ENCODE data around the gene ANKS1B. TPM values are rescaled to one million over a fixed set of nuclear protein-coding genes. Genes with fewer than 3 reads are reported as not detected.

The ANKS1B gene
- total RNA-seq, 1 experiment from 2014 or later, result 4.1 TPM

DNA sequence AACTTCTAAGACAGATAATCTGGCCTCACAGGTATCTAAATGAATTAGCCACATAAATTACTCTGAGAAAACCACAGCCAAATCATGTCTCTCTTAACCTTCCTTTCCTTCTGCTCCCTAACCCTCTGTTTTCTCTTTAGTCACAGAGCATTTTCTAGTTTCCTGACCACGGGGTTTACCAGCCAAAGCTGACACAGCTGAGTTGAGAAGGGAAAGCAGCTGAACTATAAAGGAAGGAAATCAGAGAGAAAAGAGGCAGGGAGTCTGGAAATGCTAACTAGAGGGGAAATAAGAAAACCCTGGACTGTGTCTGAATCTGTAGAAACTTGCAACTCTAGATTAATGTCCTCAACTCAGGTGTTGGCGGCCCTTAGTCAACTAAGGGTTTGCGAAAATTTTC, 24.4 kb downstream of the ANKS1B start:
- DNase-seq (ENCODE audit: low read depth), result peak; percentile 47

DNA sequence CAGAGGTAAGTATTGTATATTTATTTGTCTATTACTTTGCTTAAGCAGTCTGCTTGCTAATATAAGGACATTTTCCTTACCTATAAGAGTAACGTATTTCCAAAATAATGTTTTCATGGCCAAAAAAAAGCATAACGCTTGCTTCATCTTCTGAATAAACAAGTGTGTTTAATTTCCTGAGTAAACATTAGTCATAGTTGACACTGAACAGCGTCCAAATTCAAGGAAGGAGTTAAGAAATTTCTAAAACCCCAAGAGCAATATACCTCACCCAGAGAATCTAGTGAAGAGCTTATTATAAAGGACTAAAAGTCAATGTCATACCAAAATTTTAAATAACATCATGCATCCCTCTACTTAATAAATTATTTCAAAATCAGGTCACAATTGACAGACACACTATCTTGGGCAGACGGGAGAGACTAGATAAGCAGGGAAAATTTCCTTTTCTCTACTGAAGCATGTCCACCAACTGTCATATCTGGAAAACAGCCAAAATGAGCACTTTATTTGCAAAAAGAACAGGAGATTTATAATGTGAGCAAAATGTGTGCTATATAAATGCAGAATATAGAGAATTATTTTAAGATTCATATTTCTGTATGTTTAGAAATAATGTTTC, 25.1 kb downstream of the ANKS1B start:
- DNase-seq (ENCODE audit: low read depth), result peak; percentile 57

DNA sequence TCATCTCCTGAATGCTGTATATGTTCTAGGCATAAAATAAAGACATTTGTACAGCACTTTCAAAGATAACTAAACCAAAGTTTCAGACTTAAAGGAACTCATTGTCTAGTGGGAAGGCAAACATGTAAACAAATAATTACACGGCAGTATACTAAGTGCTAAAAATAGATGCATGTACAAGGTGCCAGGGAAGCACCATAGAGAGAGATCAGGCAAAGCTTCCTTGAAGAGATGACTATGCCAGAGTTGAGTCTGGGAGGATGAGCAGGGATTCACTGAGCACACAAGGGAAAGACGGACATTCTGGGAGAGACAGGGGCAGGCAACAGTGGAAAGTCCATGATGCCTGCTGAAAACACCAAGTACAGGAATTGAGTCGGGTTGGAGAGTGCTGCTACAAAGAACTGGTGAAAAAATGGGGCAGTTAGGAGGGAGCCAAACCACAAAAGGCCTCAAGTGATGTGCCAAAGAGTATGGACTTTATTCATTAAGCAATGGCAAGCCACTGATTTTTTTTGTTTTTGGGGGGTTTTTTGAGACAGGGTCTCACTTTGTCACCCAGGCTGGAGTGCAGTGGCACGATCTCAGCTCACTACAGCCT, 26.8 kb downstream of the ANKS1B start:
- peak; percentile 6 for DNase-seq (ENCODE audit: low read depth)

DNA sequence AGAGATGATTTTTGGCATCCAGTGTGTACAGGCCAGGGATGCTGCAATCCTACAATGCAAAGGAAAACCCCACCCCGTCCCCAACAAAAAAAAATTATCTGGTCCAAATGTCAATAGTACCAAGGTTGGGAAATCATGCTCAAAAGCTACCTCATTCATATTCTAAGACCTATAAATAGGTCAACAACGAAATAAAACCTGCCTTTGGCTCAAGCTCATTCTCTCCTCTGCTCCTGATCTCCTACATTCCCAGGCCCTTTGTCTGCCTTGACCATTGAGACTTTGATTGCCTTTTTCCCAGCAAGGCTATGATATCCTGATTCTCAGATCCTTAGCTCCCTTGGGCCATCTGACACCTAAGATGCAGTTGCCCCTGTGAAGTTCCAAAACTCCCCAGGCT, 30.0 kb downstream of the ANKS1B start:
- DNase-seq (ENCODE audit: low read depth), result no peak

DNA sequence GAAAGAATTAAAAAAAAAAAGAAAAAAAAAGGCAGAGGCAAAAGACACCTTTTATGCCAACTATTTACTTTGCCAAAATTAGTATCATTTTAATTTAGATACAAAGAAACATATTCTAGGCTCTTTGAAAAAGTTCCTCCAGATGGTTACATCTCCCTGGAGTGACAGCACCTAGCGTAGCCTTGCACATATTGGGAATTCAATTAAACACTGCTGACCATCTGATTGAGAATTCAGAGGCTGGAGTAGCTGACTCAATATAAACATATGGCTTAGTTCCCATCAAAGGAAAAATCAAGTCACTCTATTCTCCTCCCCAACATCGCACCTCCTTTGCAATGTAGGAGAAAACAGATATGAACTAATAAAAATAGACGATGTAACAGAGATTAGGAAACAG, 36.4 kb downstream of the ANKS1B start:
- no peak for DNase-seq (ENCODE audit: low read depth)

DNA sequence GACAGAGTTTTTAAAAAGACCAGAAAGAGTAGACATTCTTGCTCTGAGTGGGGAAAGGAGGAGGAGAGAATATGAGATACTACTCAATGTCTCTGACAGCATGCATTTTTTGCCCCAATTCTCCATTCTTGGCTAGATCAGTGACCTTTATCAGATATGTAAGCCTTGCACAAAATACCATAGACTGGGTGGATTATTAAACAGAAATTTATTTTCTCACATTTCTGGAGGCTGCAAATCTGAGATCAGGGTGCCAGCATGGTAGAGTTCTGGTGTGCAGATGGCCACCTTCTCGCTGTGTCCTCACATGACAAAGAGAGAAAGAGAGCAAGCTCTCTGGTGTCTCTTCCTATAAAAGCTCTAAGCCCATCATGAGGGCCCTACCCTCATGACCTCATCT, 38.6 kb downstream of the ANKS1B start:
- no peak for DNase-seq (ENCODE audit: low read depth)

DNA sequence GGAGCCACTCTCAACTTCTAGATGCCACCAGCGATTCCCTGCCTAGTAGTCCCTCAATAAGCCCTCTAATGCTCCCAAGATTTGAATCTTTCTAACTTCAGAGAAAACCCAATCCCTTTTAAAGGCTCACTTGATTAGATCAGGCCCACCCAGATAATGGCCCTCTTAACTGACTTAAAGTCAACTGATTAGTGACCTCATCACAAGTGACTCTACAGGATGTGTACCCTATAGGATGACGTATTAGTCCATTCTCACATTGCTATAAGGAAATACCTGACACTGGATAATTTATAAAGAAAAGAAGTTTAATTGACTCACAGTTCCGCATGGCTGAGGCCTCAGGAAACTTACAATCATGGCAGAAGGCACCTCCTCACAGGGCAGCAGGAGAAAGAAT, 49.1 kb downstream of the ANKS1B start:
- no peak for DNase-seq (ENCODE audit: low read depth)

DNA sequence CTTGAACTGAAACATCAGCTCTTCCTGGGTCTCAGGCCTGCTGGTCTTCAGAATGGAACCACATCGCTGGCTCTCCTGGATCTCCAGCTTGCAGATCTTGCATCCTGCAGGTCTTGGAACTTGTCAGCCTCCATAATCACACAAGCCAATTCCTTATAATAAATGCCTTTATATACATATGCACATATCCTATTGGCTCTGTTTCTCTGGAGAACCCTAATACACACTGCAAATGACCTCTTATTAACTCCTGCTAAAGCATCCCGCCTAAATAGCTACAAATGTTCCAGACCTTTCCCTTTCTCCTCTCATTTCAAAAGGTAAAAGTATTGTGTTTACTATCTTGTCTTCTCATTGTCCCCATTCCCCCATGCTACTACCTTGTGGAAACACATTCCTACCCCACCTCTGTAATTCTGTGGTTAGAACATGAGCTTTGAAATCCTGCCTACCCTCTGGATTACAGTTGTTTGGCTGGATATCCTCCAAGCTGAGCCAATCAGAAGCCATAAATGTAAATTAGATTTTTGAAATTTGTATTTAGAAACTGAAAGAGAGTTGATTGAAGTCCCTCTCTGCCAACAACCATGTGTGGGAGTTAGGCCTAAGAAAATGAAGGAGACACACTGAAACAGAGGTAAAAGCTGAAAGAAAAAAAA, 58.1 kb downstream of the ANKS1B start:
- DNase-seq (ENCODE audit: low read depth), result no peak

DNA sequence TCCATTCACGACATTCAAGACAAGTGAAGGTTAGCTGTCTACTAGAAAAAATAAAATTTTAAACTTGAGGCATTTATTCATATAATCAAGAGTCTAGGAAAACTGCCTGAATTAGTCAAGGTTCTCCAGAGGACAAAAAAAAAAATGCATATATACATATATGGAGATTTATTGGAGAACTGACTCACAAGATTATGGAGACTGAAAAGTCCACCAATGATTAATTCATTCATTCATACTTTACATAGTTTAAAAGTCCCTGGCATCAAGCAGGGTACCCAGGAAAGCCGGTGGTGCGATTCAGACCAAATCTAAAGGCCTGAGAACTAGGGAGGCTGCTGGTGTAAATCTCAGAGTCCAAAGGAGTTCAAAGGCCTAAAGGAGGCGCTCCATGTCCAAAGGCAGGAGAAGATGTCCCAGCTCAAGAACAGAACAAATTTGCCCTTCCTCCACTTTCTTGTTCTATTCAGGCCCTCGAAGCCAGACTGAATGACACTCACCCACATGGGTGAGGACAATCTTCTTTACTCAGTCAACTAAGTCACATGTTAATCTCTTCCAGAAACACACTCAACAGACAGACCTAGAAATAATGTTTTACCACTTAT, 64.3 kb downstream of the ANKS1B start:
- no peak for DNase-seq (ENCODE audit: low read depth)

DNA sequence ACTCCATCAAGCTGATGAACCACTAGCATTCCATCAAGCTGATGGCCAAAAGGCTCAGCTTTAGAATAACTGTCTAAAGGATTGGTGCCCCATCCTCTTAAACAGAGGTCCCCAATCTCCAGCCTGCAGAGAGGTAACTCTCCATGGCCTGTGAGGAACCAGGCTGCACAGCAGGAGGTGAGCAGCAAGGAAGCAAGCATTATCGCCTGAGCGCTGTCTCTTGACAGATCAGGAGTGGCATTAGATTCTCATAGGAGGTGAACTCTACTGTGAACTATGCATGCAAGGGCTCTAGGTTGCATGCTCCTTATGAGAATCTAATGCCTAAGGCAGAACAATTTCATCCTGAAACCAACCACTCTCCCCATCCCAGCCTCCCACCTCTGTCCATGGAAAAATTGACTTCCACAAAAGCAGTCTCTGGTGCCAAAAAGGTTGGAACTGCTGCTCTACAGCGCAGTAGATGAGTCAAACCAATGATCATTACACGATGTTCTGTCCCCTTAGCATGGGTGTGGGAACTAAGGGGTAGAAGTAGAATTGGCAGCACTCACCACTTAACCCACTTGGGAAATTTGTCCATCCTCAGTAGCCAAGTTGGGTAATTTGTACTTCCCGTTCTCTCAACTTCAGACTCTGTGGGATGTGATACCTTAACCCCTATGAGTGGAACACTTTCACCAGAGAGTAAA, 66.9 kb downstream of the ANKS1B start:
- no peak for DNase-seq (ENCODE audit: low read depth)

DNA sequence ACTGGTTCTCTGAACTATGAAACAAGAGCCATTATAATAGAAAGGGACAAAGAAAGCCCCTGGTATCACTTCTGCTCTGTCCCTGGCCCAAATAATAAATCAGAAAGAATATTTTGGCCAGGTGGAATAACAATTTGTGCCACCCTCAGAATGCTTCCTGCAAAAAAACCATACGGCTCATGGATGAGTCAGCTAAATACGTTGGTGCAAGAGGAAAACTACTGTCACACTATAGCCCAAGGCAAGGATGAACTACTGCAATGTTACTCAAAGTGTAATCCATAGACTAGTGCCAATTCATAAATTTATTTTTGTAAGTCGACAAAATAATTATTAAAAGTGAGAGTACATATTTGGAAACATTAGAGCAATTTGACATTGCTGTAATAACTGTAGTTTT, 68.2 kb downstream of the ANKS1B start:
- DNase-seq (ENCODE audit: low read depth), result peak; percentile 61

DNA sequence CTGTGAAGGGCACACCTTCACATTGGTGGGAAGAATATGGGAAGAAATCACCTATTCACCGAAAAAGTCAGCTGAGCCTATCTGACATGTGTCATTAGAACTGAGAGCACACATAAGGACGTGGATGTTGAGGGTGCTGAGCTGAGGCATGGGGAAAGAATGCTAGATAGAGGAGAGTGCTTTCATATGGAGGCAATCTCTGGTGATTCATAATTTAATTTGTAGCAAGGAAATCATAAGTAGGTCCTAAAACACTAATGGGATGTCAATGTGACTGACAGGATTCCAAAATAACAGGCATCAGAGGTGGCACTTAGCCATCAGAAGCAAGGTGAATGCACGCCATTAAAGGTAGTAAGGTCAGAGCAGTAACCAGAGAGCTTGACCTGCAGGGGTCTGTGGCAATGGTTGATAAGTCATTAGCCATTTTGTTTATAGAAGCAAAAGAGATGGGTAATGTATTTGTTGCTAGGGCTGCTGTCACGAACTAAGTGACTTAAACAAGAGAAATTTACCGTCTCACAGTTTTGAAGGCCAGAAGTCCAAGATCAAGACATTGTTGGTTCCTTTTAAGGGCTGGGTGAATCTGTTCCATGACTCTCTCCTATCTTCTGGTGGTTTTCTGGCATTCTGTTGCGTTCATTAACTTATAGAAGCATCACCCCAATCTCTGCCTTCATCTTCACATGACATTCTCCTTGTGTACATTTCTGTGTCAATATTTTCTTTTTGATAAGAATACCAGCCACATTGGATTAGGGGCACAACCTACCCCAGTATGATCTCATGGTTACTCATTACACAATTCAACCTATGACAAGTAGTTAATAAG, 69.3 kb downstream of the ANKS1B start:
- peak; percentile 92 for DNase-seq (ENCODE audit: low read depth)

DNA sequence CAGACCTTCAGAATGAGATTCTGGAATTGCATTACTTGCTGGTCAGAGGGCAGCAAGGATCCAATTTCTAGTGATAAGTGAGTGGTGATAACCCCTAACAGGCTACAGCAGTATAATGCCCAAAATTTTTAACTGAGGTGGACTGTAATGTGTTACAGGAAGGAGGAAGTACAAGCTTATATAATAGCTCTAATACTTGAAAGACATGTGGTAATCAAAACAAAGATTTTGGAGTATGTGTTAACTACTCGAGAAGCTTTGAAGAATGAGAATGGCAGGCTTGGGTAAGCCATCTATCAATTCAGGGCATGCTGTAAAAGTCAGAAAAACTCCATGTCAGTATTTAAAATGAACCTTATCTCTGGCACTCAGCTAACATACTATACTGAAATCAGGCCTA, 70.5 kb downstream of the ANKS1B start:
- DNase-seq (ENCODE audit: low read depth), result no peak

DNA sequence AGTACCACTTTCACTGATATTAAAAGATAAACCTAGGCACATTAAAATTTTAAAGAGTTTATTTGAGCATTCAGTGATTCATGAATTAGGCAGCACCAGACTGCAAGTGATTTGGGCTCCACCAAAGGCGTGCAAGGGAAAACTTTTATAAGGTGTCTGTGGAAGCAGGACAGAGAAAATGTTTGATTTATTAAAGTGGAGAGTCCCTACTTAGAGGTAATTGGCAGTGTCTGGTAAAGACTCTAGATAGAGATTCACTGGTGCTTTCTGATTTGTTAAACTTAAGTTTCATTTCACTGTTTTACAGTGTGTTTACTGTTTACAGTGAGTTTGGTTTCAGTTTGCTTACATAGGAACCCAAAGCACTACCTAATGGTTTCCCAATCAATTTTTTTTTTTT, 72.8 kb downstream of the ANKS1B start:
- peak; percentile 66 for DNase-seq (ENCODE audit: low read depth)

DNA sequence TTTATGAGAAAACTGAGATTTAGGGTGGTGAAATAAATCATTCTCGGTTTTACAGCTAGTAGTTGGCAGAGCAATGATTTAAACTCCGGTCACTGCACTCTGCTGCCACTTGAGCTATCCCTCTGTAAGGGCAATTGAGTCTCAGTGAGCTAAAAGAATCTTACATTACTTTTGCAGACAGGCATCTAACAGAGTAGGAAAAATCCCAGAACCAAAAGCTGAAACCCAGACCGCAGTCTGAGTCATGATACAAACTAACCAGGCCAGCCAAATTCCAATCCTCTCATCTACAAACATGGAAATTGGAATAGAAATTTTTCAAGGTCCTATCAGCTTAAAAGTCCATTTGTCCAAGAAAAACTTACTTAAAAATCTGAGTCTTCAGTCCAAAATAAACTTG, 73.7 kb downstream of the ANKS1B start:
- DNase-seq (ENCODE audit: low read depth), result peak; percentile 96

DNA sequence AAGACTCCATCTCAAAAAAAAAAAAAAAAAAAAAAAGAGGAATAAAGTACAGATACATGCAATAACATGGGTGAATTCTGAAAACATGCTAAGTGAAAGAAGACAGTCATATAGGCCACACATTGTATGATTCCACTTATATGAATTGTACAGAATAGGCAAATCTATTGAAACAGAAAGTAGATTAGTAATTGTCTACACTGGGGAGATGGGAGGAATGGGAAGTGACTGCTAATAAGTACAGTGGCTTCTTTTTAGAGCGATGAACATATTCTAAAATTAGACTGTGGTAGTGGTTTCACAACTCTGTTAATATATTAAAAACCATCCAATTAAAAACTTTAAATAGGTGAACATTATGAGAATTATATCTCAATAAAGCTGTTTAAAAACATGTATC, 74.4 kb downstream of the ANKS1B start:
- no peak for DNase-seq (ENCODE audit: low read depth)

DNA sequence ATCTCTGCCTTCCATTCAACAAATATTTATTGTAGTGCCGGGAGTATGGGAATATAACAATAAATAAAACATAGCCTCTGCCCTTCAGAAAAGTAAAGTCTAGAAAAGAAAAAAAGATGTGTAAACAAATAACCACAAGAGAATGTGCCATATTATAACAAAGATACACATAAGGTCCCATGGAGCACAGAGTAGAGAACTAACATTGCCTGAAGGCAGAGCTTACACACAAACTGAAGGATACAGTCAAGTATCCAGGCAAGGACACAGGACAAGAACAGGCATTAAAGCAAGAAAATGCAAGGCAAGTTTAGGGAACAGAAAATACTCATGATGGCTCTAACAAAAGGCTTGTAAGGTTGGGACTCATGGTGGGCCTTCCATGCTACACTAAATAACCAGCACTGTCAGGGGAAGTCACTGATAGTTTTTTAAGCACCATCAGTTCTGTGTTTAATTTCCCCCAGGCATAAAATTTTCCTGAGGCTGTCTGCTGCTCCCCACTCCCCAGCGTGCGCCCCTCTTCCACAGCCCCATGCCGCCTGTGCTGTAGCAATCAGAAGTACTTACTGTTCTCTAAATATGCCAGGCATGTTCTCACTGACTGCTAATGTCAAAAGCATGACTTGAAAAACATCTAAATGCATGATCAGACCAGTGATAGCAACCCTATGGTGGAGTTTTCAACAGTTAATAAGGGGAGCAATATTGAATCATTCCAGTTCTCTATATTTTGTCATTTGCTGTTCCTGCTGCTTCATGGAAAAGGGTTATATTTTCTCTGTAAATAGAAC, 77.8 kb downstream of the ANKS1B start:
- DNase-seq (ENCODE audit: low read depth), result peak; percentile 58

DNA sequence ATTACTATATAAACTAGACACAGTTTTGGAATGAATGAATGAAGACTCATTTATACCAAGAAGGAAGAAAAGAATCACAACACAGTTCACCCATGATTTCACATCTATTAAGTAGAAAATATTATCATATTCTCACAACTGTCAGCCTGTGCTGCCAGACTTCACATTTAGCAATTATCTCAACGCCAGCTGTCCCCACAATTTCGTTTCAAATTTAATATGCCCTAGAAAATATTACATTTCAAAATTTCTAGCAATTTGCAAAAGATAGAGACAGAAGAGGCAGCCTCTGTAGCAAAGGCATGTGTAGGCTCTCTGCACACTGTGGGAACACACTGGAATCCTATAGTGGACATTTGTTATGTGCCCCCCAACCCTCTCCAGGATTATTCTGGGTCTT, 83.6 kb downstream of the ANKS1B start:
- DNase-seq (ENCODE audit: low read depth), result no peak

DNA sequence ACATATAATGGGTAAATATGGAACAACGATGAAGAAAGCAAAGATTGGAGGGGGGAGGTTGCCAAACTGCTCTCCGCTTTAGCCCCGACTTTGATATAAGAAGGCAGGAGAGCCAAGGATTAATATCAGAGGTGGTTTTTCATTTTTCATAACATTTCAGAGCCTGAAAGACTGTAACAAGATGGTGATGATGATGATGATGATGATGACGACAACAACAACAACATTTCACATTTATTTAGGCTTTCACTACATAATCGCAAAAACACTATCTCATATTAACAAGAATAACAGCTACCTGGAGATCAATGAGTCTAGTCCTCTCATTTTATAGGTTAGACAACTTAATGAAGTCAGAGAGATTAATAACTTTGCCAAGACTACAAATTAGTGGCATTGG, 86.1 kb downstream of the ANKS1B start:
- DNase-seq (ENCODE audit: low read depth), result no peak

DNA sequence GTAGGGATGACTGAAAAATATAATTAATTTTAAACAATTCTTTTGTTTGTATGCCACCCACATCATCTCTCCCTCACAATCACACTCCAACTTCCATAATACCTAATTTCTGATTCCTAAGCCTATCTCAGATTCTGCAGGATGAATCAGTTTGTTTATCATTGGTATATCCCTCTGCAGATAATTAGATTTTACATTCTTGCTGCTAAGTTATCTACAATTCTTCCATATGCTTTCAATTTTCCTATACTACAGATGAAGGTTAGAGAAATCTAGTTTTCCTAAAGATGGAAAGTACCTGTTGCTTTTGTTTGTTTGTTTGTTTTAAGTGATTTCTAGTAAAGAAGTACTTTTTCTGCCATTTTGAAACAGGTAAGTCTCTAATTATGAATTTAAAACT, 105.3 kb downstream of the ANKS1B start:
- no peak for DNase-seq (ENCODE audit: low read depth)

DNA sequence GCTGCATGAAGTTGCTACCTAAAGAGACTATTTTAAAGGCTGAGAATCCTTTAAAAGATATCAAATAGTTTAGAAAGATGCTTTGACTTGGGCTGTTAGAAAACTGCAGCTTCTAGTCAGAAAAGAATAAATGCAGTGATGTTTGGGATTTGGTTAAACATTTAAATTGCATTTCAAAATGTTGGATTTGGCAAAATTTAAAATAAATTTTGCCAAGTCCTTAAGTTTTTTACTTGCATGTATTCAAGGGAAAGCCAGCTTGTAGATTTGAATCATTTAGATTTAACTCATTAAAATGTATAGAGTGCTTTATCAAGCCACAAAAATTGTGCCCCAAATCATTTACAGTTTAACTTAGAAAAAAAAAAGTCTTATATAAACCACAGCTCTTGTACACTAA, 109.7 kb downstream of the ANKS1B start:
- no peak for DNase-seq (ENCODE audit: low read depth)

Data from M059J (cell line).